Caki2 (cell line): ENCODE measurements around the gene SMAD5. TPM values are rescaled to one million over a fixed set of nuclear protein-coding genes. Genes with fewer than 3 reads are reported as not detected.

Source experiments
- DNase-seq: peaks from one replicate; pipeline ENCODE4 v3.0.0-alpha.2; 2015; ENCODE audit warnings: low read depth
- in situ Hi-C: cut with HindIII; loops from 2 replicates; pipeline ENCODE4 v1.10.0; 2016; ENCODE audit warnings: low sequenced_read_pairs, low pct_unique_long_range_greater_than_20kb, mixed read lengths
- total RNA-seq: library from RNA; depleted of rRNA; stranded (reverse); fragments of >200 nt; shearing (Covaris generic); gene quantifications from 2 replicates; pipeline ENCODE4 v1.2.3, GENCODE V29; 2014; ENCODE audit warnings: low replicate concordance

Gene SMAD5
- total RNA-seq, 1 experiment from 2014 or later = 15.5 TPM

DNA sequence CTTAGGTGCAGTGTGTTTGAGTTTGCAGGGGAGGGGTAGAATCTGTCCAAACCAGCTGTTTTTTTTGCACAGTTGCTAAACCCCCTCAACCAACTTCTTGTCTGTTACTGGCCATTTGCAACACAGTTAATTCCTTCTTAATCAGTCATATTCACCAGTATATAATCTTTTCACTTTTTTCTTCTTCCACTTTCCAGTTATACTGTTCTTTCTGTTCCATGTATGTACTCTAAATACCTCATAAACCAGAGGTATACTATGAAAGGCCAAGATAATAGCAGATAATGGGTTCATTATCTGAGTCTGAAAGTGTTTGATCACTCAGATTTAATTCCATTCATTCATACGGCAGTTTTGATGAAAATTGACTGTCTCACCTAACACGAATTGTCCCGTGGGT, 11.1 kb downstream of the SMAD5 start:
- no peak for DNase-seq
- in situ Hi-C loops = no loop called here

DNA sequence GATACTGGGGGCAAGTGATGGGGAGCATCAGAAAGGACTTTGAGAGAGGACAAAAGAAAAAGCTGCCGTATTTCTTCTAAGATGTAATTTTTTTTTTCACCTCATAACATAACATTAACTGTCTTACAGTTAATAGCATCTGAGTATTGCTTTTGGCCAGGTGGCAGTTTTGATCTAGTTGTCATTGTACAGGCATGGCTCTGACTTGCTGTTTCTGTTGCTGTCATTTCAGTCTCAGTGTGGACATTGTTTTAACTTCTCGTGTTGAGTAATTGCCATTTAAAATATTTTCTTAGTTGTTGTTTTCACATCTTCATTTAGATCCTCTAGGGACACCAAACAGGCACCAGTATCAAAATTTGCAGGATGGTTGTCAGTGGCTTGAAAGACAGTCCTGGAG, 12.4 kb downstream of the SMAD5 start:
- in situ Hi-C loops = no loop called here

DNA sequence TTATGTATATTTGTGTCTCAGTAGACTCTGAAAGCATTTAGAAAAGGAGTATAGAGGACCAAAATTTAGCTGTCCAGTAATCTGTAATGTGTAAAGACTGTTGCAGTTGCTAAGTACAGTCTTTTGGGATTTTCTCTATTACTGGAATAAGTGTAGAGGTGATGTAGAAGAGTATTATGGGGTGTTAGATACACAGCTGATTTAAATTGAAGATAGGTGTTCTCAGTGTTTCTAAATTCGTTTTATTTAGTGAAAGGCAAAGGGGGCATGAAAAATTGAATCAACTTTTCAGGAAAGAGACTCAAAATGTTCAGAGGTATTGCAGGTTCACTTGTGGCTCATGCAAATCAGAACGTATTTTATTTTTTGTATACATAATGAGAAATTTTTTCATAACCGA, 13.6 kb downstream of the SMAD5 start:
- DNase-seq = no peak

More for the DNA sequence above, 12.4 kb downstream of the SMAD5 start:
- no peak for DNase-seq

GRCh38 chr5:136147632-136148031, 15.0 kb downstream of the SMAD5 start:
- in situ Hi-C loops = no loop called here
- DNase-seq = no peak

More for the DNA sequence above, 13.6 kb downstream of the SMAD5 start:
- in situ Hi-C loops = no loop called here

- in situ Hi-C loops = no loop called here
- DNase-seq = no peak
These were observed 17.2 kb downstream of the SMAD5 start for GRCh38 chr5:136149891-136150290.

DNA sequence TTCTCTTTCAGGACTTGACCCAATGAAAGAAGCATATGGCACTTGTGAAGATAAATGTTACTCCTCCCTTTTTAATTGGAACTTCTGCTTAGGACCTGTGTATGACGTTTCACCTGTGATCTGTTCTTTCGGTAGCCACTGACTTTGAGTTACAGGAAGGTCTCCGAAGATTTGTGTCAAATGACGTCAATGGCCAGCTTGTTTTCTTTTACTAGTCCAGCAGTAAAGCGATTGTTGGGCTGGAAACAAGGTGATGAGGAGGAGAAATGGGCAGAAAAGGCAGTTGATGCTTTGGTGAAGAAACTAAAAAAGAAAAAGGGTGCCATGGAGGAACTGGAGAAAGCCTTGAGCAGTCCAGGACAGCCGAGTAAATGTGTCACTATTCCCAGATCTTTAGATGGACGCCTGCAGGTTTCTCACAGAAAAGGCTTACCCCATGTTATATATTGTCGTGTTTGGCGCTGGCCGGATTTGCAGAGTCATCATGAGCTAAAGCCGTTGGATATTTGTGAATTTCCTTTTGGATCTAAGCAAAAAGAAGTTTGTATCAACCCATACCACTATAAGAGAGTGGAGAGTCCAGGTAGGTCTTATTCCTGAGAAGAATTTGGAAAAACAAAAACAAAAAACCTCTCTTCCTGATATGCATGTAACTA, 21.1 kb downstream of the SMAD5 start:
- in situ Hi-C loops = no loop called here
- DNase-seq = no peak

DNA sequence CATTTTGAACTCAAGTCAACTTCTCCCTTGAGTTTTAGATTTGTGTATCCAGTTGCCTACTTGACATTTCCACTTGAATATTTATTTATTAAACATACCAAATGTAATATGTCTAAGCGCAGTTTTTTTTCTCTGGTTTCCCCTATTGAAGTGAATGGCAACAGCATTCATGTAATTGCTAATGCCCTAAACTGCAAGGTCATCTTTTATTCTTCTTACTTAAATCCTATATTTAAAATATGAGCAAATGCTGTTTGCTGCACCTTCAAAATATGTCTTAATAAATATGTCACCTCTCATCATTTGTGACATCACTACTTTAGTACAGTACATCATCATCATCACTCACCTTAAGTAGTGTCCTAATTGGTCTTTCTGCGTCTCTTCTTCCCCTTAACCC, 22.4 kb downstream of the SMAD5 start:
- in situ Hi-C loops = no loop called here
- DNase-seq = no peak

- no peak for DNase-seq
- in situ Hi-C loops = no loop called here
These were observed 23.1 kb downstream of the SMAD5 start for GRCh38 chr5:136155761-136156160.

- no peak for DNase-seq
- in situ Hi-C loops = no loop called here
These were observed 24.9 kb downstream of the SMAD5 start for GRCh38 chr5:136157514-136157913.

DNA sequence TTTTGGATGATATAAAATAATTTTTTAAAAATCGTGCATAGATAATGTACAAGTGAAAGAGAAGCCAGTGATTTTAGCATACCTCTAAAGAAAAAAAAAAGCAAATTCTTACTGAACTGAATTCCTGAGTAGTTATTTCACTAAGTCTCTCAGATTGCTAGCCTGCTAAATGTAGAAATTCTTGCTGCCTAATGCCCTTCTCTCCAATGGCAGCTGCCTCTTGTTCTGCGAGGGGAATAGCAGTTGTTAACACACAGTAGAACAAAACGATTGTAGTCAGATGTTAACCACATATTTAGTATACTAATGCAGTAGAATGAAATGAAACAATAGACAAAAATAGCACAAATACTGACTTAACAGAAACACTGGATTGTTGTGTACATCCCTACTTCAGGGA, 26.8 kb downstream of the SMAD5 start:
- no peak for DNase-seq
- in situ Hi-C loops = no loop called here

DNA sequence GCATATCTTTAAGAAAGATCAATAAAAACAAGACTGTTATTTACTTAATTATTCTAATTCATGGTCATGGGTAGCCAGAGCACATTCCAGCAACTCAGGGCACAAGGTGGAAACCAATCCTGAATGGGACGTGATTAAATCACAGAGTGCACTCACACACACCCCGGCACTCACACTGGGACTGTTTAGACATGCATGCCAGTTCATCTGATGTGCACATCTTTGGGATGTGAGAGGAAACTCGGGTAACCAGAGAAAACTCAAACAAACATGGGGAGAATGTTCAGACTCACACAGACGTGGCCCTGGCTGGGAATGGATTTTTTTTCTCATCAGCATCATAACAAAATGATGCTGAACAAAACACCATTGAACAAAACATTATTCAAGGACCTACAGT, 29.4 kb downstream of the SMAD5 start:
- in situ Hi-C loops = no loop called here
- DNase-seq = no peak

DNA sequence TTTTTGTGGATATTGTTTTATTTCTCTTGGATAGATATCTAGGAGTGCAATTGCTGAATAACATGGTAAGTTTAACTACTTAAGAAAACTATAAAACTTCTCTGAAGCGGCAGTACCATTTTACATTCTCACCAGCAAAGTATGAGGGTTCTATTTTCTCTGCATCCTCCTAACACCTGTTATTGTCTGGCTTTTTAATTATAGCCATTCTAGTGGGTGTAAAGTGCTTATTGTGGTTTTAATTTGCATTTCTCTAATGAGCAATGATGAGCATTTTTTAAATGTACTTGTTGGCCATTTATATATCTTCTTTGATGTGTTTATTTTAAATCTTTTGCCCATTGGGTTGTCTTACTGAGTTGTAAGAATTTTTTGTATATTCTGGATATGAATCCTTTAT, 31.6 kb downstream of the SMAD5 start:
- in situ Hi-C loops = no loop called here
- no peak for DNase-seq

- in situ Hi-C loops = no loop called here
- no peak for DNase-seq
These were observed 34.3 kb downstream of the SMAD5 start for GRCh38 chr5:136166909-136167308.

- DNase-seq = no peak
- in situ Hi-C loops = no loop called here
These were observed 36.6 kb downstream of the SMAD5 start for GRCh38 chr5:136169218-136169617.

DNA sequence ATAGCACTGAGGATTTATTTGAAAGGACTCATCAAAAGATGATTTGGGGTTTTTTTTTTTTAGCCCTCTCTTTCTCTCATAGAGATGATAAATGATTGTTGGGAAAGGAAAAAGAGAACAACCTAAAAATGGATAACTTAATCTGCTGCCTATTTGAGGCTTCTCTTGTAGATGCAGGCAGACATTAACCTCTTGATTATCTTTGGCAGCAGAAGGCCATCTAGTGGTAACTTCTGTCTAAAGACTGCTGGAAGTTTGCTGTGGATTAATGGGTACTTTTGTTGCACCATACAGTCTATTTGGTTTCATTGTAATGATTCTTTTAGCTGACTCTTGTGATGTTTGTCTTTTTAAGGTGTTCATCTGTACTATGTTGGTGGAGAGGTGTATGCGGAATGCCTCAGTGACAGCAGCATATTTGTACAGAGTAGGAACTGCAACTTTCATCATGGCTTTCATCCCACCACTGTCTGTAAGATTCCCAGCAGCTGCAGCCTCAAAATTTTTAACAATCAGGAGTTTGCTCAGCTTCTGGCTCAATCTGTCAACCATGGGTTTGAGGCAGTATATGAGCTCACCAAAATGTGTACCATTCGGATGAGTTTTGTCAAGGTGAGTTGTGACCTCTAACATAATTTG, 41.5 kb downstream of the SMAD5 start:
- in situ Hi-C loops = no loop called here

GRCh38 chr5:136182618-136183017, 50.0 kb downstream of the SMAD5 start:
- in situ Hi-C loops = no loop called here
- DNase-seq = no peak

More for the DNA sequence above, 41.5 kb downstream of the SMAD5 start:
- peak; percentile 52 for DNase-seq

DNA sequence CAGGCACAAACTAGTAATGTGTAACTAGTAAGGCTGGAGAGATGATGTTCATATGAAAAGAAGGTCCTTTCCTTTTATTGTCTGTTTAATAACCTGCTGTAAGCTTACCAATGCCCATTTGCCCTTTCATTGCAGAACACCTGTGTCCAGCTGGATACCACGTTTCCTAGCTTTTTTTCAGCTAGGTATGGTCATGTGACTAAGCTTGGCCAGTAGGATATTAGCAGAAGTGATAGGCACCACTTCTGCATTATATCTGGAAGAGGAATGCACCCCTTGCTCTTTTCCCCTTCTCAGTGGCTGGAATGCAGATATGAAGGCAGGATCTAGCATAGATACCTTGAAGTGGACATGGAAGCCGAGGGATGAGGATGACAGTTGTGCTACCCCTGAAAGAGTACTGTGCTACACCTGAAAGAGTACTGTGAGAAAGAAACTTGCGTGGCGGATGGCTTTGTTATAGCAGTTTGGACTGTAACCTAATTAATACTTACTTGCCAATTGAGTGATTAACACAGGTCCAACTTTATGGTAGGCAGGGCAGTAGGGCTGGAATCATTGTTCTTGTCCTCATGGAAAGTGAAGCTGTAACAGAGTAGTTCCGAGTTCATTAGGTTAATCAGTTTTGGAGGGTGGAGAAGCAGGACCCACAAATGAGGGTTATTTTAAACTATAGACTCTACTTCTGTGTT, 53.5 kb downstream of the SMAD5 start:
- DNase-seq = no peak
- in situ Hi-C loops = no loop called here

DNA sequence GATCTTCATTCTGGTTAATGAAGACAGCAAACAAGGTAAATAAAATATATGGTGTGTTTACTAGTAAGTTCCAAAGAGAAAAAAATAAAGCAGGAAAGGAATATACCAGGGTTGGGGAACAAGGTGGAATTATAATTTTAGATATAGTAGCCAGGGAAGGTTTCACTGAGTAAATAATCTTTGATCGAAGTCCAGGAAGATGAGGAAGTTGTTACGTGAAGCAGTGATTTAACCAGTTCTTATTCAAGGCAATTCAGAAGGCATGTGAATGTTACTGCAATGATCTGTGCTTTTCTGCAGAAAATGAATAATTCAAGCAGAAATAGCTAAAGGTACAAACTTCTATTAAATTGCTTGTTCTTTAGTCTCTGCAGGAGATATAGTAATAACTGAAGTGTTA, 54.2 kb downstream of the SMAD5 start:
- in situ Hi-C loops = no loop called here
- DNase-seq = no peak

- in situ Hi-C loops = no loop called here
- DNase-seq = no peak
These were observed 56.2 kb downstream of the SMAD5 start for GRCh38 chr5:136188859-136189258.
